ENCODE measurements around the gene MAG. TPM values are rescaled to one million over a fixed set of nuclear protein-coding genes. Genes with fewer than 3 reads are reported as not detected.

Gene MAG
- total RNA-seq, 2 donors from 2014 or later = not detected

DNA sequence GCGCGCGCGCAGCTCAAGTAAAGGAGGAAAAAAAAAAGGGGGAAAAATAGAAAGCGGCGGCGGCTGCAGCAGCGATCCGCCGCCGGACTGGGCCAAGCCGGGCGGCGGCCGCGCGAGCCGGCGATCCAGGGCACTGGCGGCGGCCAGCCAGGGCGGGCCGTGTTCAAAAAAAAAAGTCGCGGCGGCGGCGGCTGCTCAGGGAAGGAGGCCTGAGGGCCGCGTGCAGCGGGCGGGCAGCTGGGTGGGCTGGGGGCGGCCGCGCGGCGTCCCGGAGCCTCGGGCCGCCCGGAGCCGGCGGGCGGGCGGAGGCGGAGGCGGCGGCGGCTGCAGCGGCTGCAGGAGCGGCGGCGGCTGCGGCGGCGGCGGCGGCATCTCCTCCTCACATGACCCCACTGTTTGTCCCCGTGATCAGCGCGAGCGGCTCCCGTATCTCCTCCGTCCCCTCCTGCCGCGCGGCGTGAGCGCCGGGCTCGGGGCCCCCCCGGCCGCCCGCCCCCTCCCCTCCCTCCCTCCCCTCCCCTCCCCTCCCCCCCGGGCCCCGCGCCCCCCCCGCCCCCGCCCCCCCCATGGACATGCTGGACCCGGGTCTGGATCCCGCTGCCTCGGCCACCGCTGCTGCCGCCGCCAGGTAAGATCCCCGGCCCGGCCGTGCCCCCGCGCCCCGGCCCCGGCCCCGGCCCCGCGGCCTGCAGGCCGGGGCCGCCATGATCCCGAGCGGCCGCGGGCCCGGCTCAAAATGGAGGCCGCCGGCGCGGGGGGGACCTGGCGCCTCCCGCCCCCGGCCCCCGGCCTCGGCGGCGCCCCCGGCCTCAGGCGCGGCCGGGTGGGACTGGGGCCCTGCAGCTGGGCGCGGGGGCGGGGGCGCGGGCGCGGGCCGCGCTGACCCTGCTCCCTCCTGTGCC is 23.2 kb upstream of the MAG start, which contains the start of gene USF2:
Gene USF2, plus strand, starts transcription at position 427 of the 902 bp plus-strand sequence. Its CDS starts 140 bp downstream, at position 567.
- H3K4me3 ChIP-seq (ENCODE audit: low read length) = peak within 1 kb of the TSS; percentile 86
- Mint-ChIP-seq H3K36me3 (ENCODE audit: low read depth) (peaks cover 59% of the 10 kb centered on the region), H3K4me1 (peaks cover 12% of the 10 kb centered on the region), H3K27ac (peak within 1 kb of the TSS; percentile 97), H3K9me3 (no peaks in the 10 kb centered on the region), H3K4me3 (peak within 1 kb of the TSS; percentile 75), H3K27me3 (ENCODE audit: insufficient read depth) (no peaks in the 10 kb centered on the region)
- no peaks in the 10 kb centered on the region for H3K9me3 ChIP-seq (ENCODE audit: control insufficient read depth, low read length)
- DNase-seq = peak; percentile 86
- peaks cover 61% of the 10 kb centered on the region for H3K36me3 ChIP-seq (ENCODE audit: control insufficient read depth, insufficient read depth, low read length)
- no peak for TF ChIP-seq CTCF (conservative IDR thresholded peaks at IDR 0.05)
- no peaks in the 10 kb centered on the region for H3K27me3 ChIP-seq (ENCODE audit: control insufficient read depth, insufficient read depth, low read length, poor library complexity, severe bottlenecking)
- 0% methylated on average over 7 to 106 of the region's 126 CpGs for WGBS, 2 experiments (ENCODE audit: insufficient coverage in 1 of 2, insufficient read length in 1 of 2)
- peak within 1 kb of the TSS; percentile 67 for H3K9ac ChIP-seq (ENCODE audit: extremely low read depth, low read length, poor library complexity, severe bottlenecking)
- peak within 1 kb of the TSS; percentile 68 for H3K27ac ChIP-seq (ENCODE audit: low read depth, low read length)
- H3K4me1 ChIP-seq (ENCODE audit: control insufficient read depth, insufficient read depth, low read length) = no peaks in the 10 kb centered on the region

GRCh38 chr19:35269438-35270117 is 22.4 kb upstream of the MAG start:
- Mint-ChIP-seq H3K27me3 (ENCODE audit: insufficient read depth) (no peaks in the 10 kb centered on the region), H3K9me3 (no peaks in the 10 kb centered on the region), H3K4me3 (peak overlapping the region; percentile 75), H3K36me3 (ENCODE audit: low read depth) (peaks cover 59% of the 10 kb centered on the region), H3K27ac (no peak overlapping the region), H3K4me1 (peaks cover 12% of the 10 kb centered on the region)
- H3K27me3 ChIP-seq (ENCODE audit: control insufficient read depth, insufficient read depth, low read length, poor library complexity, severe bottlenecking) = no peaks in the 10 kb centered on the region
- peak; percentile 99 for TF ChIP-seq CTCF (conservative IDR thresholded peaks at IDR 0.05)
- peaks cover 62% of the 10 kb centered on the region for H3K36me3 ChIP-seq (ENCODE audit: control insufficient read depth, insufficient read depth, low read length)
- H3K27ac ChIP-seq (ENCODE audit: low read depth, low read length) = peak overlapping the region; percentile 53
- no peaks in the 10 kb centered on the region for H3K9me3 ChIP-seq (ENCODE audit: control insufficient read depth, low read length)
- H3K4me3 ChIP-seq (ENCODE audit: low read length) = peak overlapping the region; percentile 77
- DNase-seq = peak; percentile 97
- H3K4me1 ChIP-seq (ENCODE audit: control insufficient read depth, insufficient read depth, low read length) = no peaks in the 10 kb centered on the region
- WGBS, 2 experiments (ENCODE audit: insufficient coverage in 1 of 2, insufficient read length in 1 of 2) = 3 to 5% methylated on average over 32 to 66 of the region's 66 CpGs
- H3K9ac ChIP-seq (ENCODE audit: extremely low read depth, low read length, poor library complexity, severe bottlenecking) = peak overlapping the region; percentile 38

DNA sequence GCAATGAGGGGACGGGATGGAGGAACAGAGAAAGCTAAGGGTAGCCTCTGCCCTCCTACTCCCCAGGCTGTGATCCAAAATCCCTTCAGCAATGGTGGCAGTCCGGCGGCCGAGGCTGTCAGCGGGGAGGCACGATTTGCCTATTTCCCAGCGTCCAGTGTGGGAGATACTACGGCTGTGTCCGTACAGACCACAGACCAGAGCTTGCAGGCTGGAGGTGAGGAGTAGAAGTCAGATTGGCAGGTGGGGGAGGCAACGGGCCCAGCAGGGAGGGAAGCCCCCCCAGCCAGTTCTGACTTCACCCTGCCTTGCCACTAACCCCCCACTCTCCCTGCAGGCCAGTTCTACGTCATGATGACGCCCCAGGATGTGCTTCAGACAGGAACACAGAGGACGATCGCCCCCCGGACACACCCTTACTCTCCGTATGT is 21.6 kb upstream of the MAG start:
- no peaks in the 10 kb centered on the region for H3K9me3 ChIP-seq (ENCODE audit: control insufficient read depth, low read length)
- Mint-ChIP-seq H3K9me3 (no peaks in the 10 kb centered on the region), H3K27ac (no peak overlapping the region), H3K27me3 (ENCODE audit: insufficient read depth) (no peaks in the 10 kb centered on the region), H3K4me3 (peak overlapping the region; percentile 75), H3K4me1 (peaks cover 12% of the 10 kb centered on the region), H3K36me3 (ENCODE audit: low read depth) (peaks cover 60% of the 10 kb centered on the region)
- WGBS, 2 experiments (ENCODE audit: insufficient coverage in 1 of 2, insufficient read length in 1 of 2) = 93 to 97% methylated on average over 11 to 16 of the region's 16 CpGs
- peak overlapping the region; percentile 77 for H3K4me3 ChIP-seq (ENCODE audit: low read length)
- no peaks in the 10 kb centered on the region for H3K27me3 ChIP-seq (ENCODE audit: control insufficient read depth, insufficient read depth, low read length, poor library complexity, severe bottlenecking)
- H3K27ac ChIP-seq (ENCODE audit: low read depth, low read length) = no peak overlapping the region
- no peaks in the 10 kb centered on the region for H3K4me1 ChIP-seq (ENCODE audit: control insufficient read depth, insufficient read depth, low read length)
- no peak for DNase-seq
- peaks cover 60% of the 10 kb centered on the region for H3K36me3 ChIP-seq (ENCODE audit: control insufficient read depth, insufficient read depth, low read length)
- H3K9ac ChIP-seq (ENCODE audit: extremely low read depth, low read length, poor library complexity, severe bottlenecking) = peak overlapping the region; percentile 15
- no peak for TF ChIP-seq CTCF (conservative IDR thresholded peaks at IDR 0.05)

All from endodermal cell (in vitro differentiated cells).